NCI-H226 (cell line): Measurements from ENCODE around the gene HTT-AS.

Experiments used
- DNase-seq: peaks from one replicate; pipeline ENCODE4 v3.0.0-alpha.2; 2015

HTT-AS gene

GRCh38 chr4:3047464-3048286 is 26.7 kb downstream of the HTT-AS start:
- DNase-seq: no peak

- no peak for DNase-seq
Measured at GRCh38 chr4:3046623-3047022, 27.7 kb downstream of the HTT-AS start.

DNA sequence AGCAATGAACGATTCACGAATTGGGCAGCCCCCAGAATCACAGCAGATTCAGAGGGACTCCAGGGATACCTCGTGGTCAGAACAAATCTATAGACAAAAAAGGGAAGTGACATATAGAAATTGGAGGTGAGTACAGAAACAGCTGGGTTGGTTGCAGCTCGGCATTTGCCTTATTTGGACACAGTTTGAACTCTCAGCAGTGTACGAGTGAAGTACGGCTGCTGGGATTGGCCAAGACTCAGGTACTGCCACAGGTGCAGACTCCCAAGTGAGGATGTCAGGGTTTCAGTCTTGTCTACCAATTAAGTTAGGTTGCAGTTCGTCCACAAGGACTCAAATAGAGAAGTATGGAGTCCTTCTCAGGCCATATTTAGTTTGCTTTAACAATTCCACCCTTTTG is 28.2 kb downstream of the HTT-AS start:
- no peak for DNase-seq

DNA sequence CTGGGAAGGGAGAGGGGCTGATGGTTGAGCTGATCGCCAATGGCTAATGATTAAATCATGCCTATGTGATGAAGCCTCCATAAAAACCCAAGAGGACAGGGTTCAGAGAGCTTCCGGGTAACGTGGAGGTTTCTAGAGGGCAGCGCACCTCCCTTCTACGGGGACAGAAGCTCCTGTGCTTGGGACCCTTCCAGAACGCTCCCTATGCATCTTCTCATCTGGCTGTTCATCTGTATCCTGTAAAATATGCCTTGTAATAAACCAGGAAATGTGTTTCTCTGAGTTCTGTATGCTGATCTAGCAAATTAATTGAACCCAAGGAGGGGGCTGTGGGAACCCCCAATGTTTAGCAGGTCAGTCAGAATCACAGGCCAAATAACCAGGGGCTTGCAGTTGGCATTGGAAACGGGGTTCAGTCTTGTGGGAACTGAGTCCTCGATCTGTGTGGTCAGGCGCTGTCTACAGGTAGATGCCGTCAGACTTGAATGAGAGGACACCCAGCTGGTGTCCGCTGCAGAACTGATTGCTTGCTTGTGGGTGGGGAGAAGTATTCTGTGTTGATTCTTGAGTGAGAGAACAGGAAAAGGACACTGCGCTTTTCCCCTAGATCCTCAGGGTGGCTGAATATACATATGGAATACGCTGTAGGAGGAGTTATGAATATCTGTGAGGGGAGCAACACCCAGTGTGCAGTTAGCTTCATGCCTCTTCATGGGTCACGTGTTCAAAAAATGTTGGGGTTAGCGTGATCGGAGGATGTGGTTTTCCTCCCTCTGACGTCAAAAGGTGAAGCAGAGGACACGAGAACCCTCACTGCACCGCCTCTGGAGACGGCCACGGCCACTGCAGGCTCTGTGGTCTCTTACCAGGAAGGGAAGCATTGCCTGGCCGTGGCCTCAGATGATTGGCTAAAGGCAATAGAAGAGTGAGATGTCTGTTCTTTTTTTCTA is 29.2 kb downstream of the HTT-AS start:
- DNase-seq: no peak

- DNase-seq: no peak
Measured at GRCh38 chr4:3043282-3044020, 30.9 kb downstream of the HTT-AS start.

DNA sequence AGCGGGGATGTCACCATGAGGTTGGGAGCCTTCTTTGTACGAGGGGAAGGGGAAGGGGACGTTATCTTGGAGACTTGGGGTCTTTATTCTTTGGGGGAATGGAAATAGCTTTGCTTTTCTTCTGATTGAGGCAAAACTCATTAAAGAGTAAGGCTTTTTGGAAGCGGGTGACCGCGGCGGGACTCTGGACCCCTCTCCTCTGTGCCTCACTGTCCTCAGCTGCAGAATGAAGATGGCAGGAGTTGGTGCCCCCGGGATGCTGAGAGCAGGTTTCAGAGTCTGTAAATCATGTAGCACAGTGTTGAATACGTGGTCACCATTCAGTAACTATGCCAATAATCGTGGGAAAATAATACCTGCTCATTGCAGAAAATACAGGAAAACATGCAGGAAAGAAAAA is 32.1 kb downstream of the HTT-AS start:
- no peak for DNase-seq

- no peak for DNase-seq
Measured at GRCh38 chr4:3041192-3042142, 32.9 kb downstream of the HTT-AS start.

DNA sequence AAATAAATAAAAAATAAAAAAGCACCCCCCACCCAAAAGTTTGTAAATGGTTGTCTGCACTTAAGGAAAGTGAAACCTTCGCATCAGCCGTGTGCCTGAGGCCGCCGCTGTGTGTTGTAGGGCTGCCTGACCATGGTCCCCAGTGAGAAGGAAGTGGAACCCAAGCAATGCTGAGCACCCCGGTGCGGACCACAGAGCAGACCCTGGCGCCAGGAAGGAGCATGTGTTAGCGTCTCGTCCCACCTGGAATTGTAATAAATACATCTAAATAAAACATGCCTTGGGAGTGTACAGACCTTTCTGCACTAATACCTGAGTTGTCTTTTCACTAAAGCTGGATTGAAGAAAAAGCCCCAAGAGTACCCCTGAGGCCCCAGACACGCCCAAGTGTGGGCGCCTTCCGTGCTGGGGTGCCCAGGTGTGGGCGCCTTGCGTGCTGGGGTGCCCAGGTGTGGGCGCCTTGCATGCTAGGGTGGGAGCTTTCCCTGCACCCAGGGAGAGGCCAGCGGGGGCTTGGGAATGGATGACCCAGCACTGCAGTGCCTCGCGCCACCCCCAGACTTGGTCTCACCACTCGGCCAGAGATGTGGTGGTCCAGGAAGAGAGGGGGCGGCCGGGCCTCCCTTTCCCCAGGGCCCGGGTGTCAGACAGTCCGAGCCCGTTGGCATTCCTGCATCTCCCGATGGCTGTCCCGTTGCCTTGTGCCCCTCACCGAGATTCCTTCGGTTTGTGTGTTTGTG is 33.7 kb downstream of the HTT-AS start:
- DNase-seq: no peak

DNA sequence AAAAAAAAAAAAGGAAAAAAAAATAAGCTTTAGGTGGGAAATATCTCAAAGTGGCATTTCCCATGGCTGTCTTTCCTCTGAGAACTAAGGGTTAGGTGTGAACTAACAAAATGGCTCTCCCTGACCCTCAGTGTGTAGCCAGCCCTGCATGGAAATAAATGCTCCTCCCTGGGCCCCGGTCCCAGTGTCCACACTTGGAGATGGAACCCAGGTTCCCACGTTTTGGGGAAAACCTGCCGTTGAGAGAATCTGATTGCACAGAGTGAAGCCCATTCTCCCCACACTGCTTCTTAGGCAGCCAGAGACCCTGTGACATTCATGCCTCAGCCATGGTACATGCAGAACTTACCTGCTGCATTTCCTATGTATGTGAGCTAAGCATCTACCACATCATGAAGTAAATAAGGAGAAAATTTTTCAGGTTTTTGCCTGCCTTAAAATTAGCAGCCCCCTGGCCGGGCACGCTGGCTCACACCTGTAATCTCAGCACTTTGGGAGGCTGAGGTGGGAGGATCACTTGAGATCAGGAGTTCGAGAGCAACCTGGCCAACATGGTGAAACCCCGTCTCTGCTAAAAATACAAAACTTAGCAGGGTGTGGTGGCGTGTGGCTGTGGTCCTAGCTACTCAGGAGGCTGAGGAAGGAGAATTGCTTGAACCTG is 34.5 kb downstream of the HTT-AS start:
- no peak for DNase-seq

- DNase-seq: no peak
Measured at GRCh38 chr4:3037957-3038461, 36.3 kb downstream of the HTT-AS start.

DNA sequence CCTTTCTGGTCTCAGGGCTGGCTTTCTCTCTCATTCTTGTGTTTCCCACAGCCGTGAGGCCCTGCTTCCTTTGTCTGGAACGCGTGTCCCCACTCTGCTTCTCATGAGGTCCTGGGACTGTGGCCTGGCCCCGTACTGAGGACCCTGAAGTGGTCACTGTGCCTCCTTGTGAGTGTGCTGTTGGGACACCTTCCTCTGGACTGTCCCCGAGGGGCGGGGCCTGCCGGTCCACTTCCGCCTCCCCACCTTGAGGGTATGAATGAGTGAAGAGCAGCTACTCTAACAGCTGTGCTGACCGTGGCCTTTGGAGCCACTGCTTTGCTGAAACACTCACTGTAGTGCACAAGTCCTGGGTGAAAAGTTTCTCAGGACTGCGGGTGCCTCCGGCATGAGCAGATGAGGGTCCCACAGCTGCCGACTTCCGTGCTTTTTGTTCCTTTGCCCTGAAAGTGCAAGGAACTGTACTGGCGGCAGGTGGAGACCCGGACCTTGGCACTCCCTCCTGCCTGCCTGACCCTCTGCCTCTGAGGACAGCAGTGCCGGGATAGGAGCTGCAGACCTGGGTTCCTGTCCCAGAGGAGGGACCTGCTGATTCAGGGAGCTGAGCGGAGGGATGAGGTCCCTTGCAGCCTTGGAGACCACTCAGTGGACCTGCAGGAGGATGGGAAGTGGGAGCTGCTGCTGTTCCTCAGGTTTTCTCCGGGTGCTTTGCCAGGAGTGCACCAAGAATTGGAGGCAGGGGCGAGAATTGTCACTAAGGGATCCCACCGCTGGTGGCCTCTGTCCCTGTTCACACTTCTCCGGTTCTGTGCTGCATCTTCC is 38.0 kb downstream of the HTT-AS start:
- DNase-seq: no peak

DNA sequence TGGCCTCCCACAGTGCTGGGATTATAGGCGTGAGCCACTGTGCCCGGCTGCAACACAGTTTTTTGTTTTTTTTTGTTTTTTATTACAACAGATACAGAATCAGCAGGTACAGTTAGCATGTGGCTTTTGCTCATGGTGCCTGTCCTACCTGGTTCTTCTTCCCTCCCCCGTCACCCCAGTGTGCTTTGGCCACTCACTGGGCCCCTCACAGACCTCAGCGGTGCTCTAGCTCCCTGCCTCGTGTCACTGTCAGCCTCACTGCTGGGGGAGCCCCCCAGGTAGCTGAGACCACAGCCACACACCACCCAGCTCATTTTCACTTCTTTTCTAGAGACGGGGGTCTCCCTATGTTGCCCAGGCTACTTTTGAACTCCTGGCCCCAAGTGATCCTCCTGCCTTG is 38.7 kb downstream of the HTT-AS start:
- no peak for DNase-seq

GRCh38 chr4:3035249-3035648 is 39.1 kb downstream of the HTT-AS start:
- no peak for DNase-seq

DNA sequence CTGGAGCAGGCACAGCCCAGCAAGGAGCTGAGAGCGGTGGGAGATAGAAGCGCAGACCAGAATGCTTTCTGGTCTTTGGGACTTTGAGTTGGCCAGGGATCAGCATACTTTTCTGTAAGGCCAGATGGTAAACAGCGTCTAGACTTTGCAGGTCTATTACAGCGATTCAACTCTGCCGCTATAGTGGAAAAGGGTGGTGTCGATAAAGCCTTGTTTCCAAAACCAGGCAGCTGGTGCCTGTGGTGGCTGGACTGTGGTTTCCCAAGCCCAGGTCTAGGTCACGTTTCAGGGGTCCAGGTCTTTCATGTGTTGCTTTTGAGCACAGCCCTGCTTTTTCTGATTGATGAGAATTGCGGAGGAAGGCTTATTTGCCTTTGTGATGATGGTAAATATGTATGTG is 40.1 kb downstream of the HTT-AS start:
- no peak for DNase-seq

DNA sequence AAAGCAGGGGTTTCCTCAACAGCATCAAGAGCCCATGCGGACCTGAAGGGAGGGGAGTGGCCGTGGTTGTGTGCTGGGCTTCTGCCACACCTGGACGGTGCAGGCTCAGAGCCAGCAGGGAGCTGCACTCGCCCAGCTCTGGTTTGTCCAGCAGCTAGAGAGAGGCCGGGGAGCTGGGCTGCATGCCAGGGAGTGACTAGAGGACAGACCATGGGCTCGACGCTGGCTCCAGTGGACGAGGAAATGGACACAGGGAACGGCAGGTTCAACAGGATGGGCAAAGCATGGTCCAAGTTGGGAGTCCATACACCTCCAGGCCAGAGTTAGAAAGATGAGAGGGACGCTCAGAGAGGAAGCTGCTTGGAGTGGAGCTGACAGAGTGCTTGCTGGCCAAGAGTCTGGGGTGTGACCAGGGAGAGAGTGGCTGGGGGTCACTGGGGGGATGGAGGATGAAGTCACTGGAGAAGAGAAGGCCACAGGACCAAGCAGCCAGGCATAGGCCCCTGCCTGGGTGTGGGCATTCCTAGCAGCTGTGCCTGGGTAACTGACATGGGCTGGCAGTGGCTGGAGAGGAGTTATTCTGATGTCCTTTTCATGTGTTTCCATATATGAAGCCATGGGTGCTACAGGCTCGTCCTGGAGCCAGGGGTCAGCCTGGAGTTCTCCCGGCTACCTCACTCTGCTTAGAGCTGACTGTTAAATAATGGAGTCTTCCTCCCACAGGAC is 42.8 kb downstream of the HTT-AS start:
- no peak for DNase-seq

GRCh38 chr4:3030566-3031356 is 43.6 kb downstream of the HTT-AS start:
- DNase-seq: no peak

DNA sequence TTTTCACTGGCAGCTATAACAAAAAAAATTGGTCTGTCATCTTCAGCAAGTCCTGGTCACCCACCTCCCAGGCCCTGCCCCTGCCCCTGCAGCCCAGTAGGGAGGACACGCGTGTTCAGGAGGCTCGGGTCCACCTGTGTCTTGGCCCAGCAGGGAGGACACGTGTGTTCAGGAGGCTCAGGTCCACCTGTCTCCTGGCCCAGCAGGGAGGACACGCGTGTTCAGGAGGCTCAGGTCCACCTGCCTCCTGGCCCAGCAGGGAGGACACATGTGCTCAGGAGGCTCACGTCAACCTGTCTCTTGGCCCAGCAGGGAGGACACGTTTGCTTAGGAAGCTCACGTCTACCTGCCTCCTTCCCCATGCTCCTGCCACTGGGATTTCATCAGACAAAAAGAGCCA is 44.9 kb downstream of the HTT-AS start:
- DNase-seq: no peak

GRCh38 chr4:3026540-3026939 is 47.8 kb downstream of the HTT-AS start:
- DNase-seq: no peak
